SK-N-SH (cell line): ENCODE data around the gene CHRNB1. TPM values are rescaled to one million over a fixed set of nuclear protein-coding genes. Genes with fewer than 3 reads are reported as not detected.

ENCODE experiments used
- CTCF ChIA-PET: fragments of 300-600, 350-600 bp; formaldehyde crosslinking; extraction: SDS; loops from one replicate; lab custom pipeline; 2021; lab: Yijun Ruan, JAX
- POLR2A ChIA-PET: fragments of 350-600 bp; sonication (Branson Sonifier 250); formaldehyde crosslinking; extraction: SDS; loops from one replicate; lab custom pipeline; 2020; ENCODE audit warnings: antibody characterized with exemption, inconsistent platforms; lab: Yijun Ruan, JAX
- DNase-seq: peaks from one replicate; pipeline ENCODE4 v3.0.0; 2012
- H2AFZ ChIP-seq: fragments of 200-600 bp; sonication (generic); 2 replicates; pipeline ENCODE4 v1.8.1; 2016; ENCODE audit warnings: antibody characterized with exemption, mild to moderate bottlenecking, low read depth
- H3F3A ChIP-seq: fragments of 200-600 bp; sonication (generic); replicated peaks from 2 replicates; pipeline ENCODE3; 2016; ENCODE audit warnings: antibody characterized with exemption, mild to moderate bottlenecking; ENCODE audit not compliant: insufficient read depth
- H3K27ac ChIP-seq, 2 experiments: fragments of 200-500 bp in 1 of 2; fragments of 200-600 bp in 1 of 2; sonication (Bioruptor generic) in 1 of 2; sonication (generic), shearing (Covaris generic) in 1 of 2; 2 replicates each; pipeline versions ENCODE4 v1.5.1 to v1.6.1; 2014 to 2016; ENCODE audit warnings: low read depth in 2 of 2, inconsistent platforms in 1 of 2, low read length in 1 of 2, mild to moderate bottlenecking in 1 of 2, mixed read lengths in 1 of 2
- H3K27me3 ChIP-seq: fragments of 200-600 bp; sonication (generic), shearing (Covaris generic); 2 replicates; pipeline ENCODE4 v1.6.1; 2016; ENCODE audit warnings: mixed run types; ENCODE audit not compliant: insufficient read depth
- H3K36me3 ChIP-seq, 2 experiments: fragments of 200-500 bp in 1 of 2; fragments of 200-600 bp in 1 of 2; sonication (Bioruptor generic) in 1 of 2; sonication (generic) in 1 of 2; replicated peaks in 1 of 2; 2 replicates each; pipeline versions ENCODE3 to v1.5.1; 2014 to 2016; ENCODE audit warnings: low read length in 1 of 2, mild to moderate bottlenecking in 1 of 2; ENCODE audit not compliant: insufficient read depth in 2 of 2, control insufficient read depth in 1 of 2
- H3K4me1 ChIP-seq, 2 experiments: fragments of 200-500 bp in 1 of 2; fragments of 200-600 bp in 1 of 2; sonication (Bioruptor generic) in 1 of 2; sonication (generic), shearing (Covaris generic) in 1 of 2; 2 replicates each; pipeline versions ENCODE4 v1.5.1 to v1.6.1; 2014 to 2016; ENCODE audit warnings: low read depth in 1 of 2, low read length in 1 of 2, mixed run types in 1 of 2; ENCODE audit not compliant: insufficient read depth in 2 of 2, control insufficient read depth in 1 of 2
- H3K4me2 ChIP-seq: fragments of 200-600 bp; sonication (generic), shearing (Covaris generic); 2 replicates; pipeline ENCODE4 v1.6.1; 2017; ENCODE audit warnings: mixed run types
- H3K4me3 ChIP-seq, 2 experiments: fragments of 200-500 bp in 1 of 2; fragments of 200-600 bp in 1 of 2; sonication (Bioruptor generic) in 1 of 2; sonication (generic), shearing (Covaris generic) in 1 of 2; 2 replicates each; pipeline versions ENCODE4 v1.5.1 to v1.8.1; 2014 to 2016; ENCODE audit warnings: low read depth in 2 of 2, inconsistent platforms in 1 of 2, low read length in 1 of 2, mild to moderate bottlenecking in 1 of 2, mixed read lengths in 1 of 2, moderate library complexity in 1 of 2
- H3K79me2 ChIP-seq: fragments of 200-600 bp; sonication (generic); 2 replicates; pipeline ENCODE4 v1.8.1; 2017; ENCODE audit warnings: mild to moderate bottlenecking; ENCODE audit not compliant: insufficient read depth
- H3K9ac ChIP-seq: fragments of 200-600 bp; sonication (generic); 2 replicates; pipeline ENCODE4 v1.6.1; 2017; ENCODE audit warnings: mixed run types
- H3K9me2 ChIP-seq: fragments of 200-600 bp; sonication (generic); 2 replicates; pipeline ENCODE4 v1.6.1; 2017; ENCODE audit warnings: mixed run types
- H3K9me3 ChIP-seq: fragments of 200-600 bp; sonication (generic); 2 replicates; pipeline ENCODE4 v1.6.1; 2017; ENCODE audit warnings: mixed run types, mild to moderate bottlenecking, moderate library complexity
- H4K20me1 ChIP-seq: fragments of 200-600 bp; sonication (generic); 2 replicates; pipeline ENCODE4 v1.6.1; 2017; ENCODE audit warnings: mild to moderate bottlenecking, mixed run types; ENCODE audit not compliant: insufficient read depth
- EP300 ChIP-seq, 2 experiments: IDR thresholded peaks; 2 replicates each; pipeline versions ENCODE4 v1.4.0 to v1.6.1; 2012; ENCODE audit warnings: borderline replicate concordance in 1 of 2, low read depth in 1 of 2, low read length in 1 of 2
- MAX ChIP-seq: IDR thresholded peaks from 2 replicates; pipeline ENCODE4 v1.4.0; 2012; ENCODE audit warnings: low read depth
- MEF2A ChIP-seq: IDR thresholded peaks from 2 replicates; pipeline ENCODE4 v1.4.0; 2012; ENCODE audit warnings: low read depth, borderline replicate concordance
- NRF1 ChIP-seq: IDR thresholded peaks from 2 replicates; pipeline ENCODE4 v1.6.1; 2012; ENCODE audit warnings: low read depth, mild to moderate bottlenecking, low read length
- POLR2AphosphoS5 ChIP-seq: IDR thresholded peaks from 2 replicates; pipeline ENCODE4 v1.6.1; 2012; ENCODE audit warnings: low read depth, low read length
- RAD21 ChIP-seq: IDR thresholded peaks from 2 replicates; pipeline ENCODE4 v1.6.1; 2012; ENCODE audit warnings: mild to moderate bottlenecking, low read length
- RCOR1 ChIP-seq: fragments of 150-350 bp; IDR thresholded peaks from 2 replicates; pipeline ENCODE4 v1.6.1; 2017; ENCODE audit warnings: antibody characterized with exemption, low read length
- REST ChIP-seq: IDR thresholded peaks from 2 replicates; pipeline ENCODE4 v1.6.1; 2012; ENCODE audit warnings: mild to moderate bottlenecking, low read depth, low read length, moderate library complexity
- SIN3A ChIP-seq: IDR thresholded peaks from 2 replicates; pipeline ENCODE4 v1.6.1; 2012; ENCODE audit warnings: low read depth, mild to moderate bottlenecking, low read length, moderate library complexity, borderline replicate concordance
- SMC3 ChIP-seq: IDR thresholded peaks from 2 replicates; pipeline ENCODE4 v1.6.1; 2012; ENCODE audit warnings: low read depth, low read length, improper control_type of control experiment
- TAF1 ChIP-seq: IDR thresholded peaks from 2 replicates; pipeline ENCODE4 v1.6.1; 2012; ENCODE audit warnings: low read depth, mild to moderate bottlenecking, low read length, moderate library complexity, borderline replicate concordance
- WGBS: methylation state at CpG from one replicate; pipeline ENCODE4 v1.1.6; 2017; ENCODE audit warnings: low lambda C conversion rate; 5-methylcytosine and 5-hydroxymethylcytosine counted together
- polyA plus RNA-seq, 3 experiments: library from polyadenylated mRNA; depleted of rRNA; stranded (reverse); fragments of >200 nt; gene quantifications; 2 replicates each; pipeline ENCODE4 v1.2.3, GENCODE V29; 2012
- TF ChIP-seq, protein P1 (sequence below): fragments of 150-350 bp; IDR thresholded peaks from 2 replicates; pipeline ENCODE4 v1.6.1; 2017; ENCODE audit warnings: antibody characterized with exemption, low read length, low read depth, borderline replicate concordance
- TF ChIP-seq, protein P2 (sequence below): fragments of 150-350 bp; IDR thresholded peaks from 2 replicates; pipeline ENCODE4 v1.6.1; 2016; ENCODE audit warnings: mild to moderate bottlenecking, low read depth, low read length

Gene CHRNB1
- polyA plus RNA-seq, 1 of the 3 experiments (the other 2 are of a cell fraction): 26.8 TPM

DNA sequence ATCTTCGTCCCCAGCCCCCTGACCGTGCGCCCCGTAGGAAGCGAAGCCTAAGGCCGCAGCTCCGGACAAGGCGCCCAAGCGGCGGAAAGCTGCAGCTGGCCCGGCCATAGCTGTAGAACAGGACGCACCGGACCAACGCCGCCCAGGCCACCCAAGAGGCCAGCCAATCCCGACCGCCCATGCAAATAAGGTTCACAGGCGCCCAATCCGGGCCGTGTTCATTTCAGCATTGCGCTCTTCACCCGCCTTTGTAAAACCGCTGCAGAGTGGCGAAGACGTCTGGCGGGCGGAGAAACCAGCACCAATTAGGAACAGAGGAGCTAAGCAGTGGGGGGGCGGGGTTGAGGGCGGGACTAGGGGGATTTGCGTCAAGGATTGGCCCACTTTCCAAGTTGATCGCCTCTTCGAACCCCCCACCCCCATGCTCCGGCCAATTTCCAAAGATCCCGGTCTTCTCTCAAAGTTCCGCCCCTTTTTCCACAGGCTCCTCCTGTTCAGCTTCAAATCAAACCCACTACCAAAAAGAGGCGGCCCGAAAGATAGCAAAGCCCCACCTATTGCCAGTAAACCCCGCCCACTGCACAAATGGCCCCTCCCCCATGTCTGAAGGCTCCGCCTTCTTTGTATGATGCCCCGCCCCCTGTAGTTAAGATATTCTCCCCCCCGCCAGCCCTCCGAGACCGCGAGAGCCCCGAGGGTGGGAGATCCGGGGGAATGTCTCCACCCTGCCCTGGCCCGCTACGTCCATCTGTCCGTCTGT, 40.7 kb upstream of the CHRNB1 start, which contains the start of gene TMEM256 (continued):
- no peak for TF ChIP-seq REST
- 0 out of 4 replicates have a peak, but pooled peaks of 1 of the 2 experiments have one; percentile 24 for TF ChIP-seq EP300 (IDR thresholded peaks at IDR 0.05; ENCODE audit: borderline replicate concordance in 1 of 2, low read depth in 1 of 2, low read length in 1 of 2)
- peak; percentile 53; the same call in 1 of the 2 replicates for TF ChIP-seq MAX
- TF ChIP-seq RAD21: no peak
- no peak for TF ChIP-seq RCOR1
- no peak for TF ChIP-seq SMC3
- peak; percentile 93 for TF ChIP-seq POLR2AphosphoS5
- TF ChIP-seq MEF2A: no peak

GRCh38 chr17:7404737-7405349, 40.0 kb upstream of the CHRNB1 start:
- TF ChIP-seq, protein P1, sequence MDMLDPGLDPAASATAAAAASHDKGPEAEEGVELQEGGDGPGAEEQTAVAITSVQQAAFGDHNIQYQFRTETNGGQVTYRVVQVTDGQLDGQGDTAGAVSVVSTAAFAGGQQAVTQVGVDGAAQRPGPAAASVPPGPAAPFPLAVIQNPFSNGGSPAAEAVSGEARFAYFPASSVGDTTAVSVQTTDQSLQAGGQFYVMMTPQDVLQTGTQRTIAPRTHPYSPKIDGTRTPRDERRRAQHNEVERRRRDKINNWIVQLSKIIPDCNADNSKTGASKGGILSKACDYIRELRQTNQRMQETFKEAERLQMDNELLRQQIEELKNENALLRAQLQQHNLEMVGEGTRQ: no peak
- TF ChIP-seq EP300 (IDR thresholded peaks at IDR 0.05; ENCODE audit: borderline replicate concordance in 1 of 2, low read depth in 1 of 2, low read length in 1 of 2) (0 out of 4 replicates have a peak, but pooled peaks of 1 of the 2 experiments have one; percentile 0), SIN3A (0 out of 2 replicates have a peak, but pooled peaks have one; percentile 13), TAF1 (0 out of 2 replicates have a peak, but pooled peaks have one; percentile 64), NRF1 (peak; percentile 29; the same call in 1 of the 2 replicates)
- TF ChIP-seq, protein P2, sequence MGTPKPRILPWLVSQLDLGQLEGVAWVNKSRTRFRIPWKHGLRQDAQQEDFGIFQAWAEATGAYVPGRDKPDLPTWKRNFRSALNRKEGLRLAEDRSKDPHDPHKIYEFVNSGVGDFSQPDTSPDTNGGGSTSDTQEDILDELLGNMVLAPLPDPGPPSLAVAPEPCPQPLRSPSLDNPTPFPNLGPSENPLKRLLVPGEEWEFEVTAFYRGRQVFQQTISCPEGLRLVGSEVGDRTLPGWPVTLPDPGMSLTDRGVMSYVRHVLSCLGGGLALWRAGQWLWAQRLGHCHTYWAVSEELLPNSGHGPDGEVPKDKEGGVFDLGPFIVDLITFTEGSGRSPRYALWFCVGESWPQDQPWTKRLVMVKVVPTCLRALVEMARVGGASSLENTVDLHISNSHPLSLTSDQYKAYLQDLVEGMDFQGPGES: no peak
- Histone ChIP-seq H3K27me3 (no peaks in the 10 kb centered on the region), H3F3A (peaks cover 16% of the 10 kb centered on the region), H3K4me3 (peak overlapping the region; percentile 78 to 91), H3K36me3 (peaks cover 13 to 18% of the 10 kb centered on the region in 2 experiments), H3K4me2 (peak overlapping the region; percentile 100), H4K20me1 (peaks cover 11% of the 10 kb centered on the region; the same call in 1 of the 2 replicates), H3K9ac (peak overlapping the region; percentile 94), H3K9me3 (no peaks in the 10 kb centered on the region), H3K27ac (peak overlapping the region; percentile 76 to 88), H2AFZ (peak overlapping the region; percentile 66), H3K4me1 (peaks cover 5 to 21% of the 10 kb centered on the region in 2 experiments; a peak in 2 of 4 replicates), H3K9me2 (no peaks in the 10 kb centered on the region), H3K79me2 (peaks cover 49% of the 10 kb centered on the region)
- ChIA-PET POLR2A (interaction anchor here (0.7 to 1.5 kb wide), 9 partner anchors 11 to 228 kb away, joined by 3 to 13 read pairs (median 4); partner anchors contain the start of genes FGF11, MPDU1, NEURL4 and PLSCR3), CTCF (interaction anchor here (0.6 to 4.9 kb wide), 6 partner anchors 10 to 263 kb away, joined by 3 to 28 read pairs (median 4); partner anchors contain the start of gene TMEM95)
- DNase-seq: peak; percentile 89
- WGBS: 1% methylated on average over 31 of the region's 65 CpGs
